Kidney (tissue), 14 donors: ENCODE measurements around the gene CPEB3. TPM values are rescaled to one million over a fixed set of nuclear protein-coding genes. Genes with fewer than 3 reads are reported as not detected.
A peak's percentile ranks its signal among the peaks of the same experiment; 100 is the strongest.

Source experiments
- DNase-seq, 5 donors: peaks; one replicate each; pipeline ENCODE4 v3.0.0-alpha.2; 2013 to 2020
- FAIRE-seq: peaks from 2 replicates; lab custom pipeline; 2012; peaks lifted over from hg19 to GRCh38; lab: Jason Lieb, UNC
- H3K27ac ChIP-seq, 2 donors: one replicate each; pipeline ENCODE4 v1.7.0; 2013; ENCODE audit warnings: low read depth in 2 of 2, low read length in 2 of 2, inconsistent platforms in 1 of 2
- H3K27me3 ChIP-seq: one replicate; pipeline ENCODE4 v1.7.1; 2013; ENCODE audit warnings: low read length, inconsistent platforms; ENCODE audit not compliant: control insufficient read depth, insufficient read depth
- H3K36me3 ChIP-seq, 3 donors: one replicate each; pipeline versions ENCODE4 v1.7.0 to v1.7.1; 2013; ENCODE audit warnings: low read length in 3 of 3, control low read depth in 1 of 3, inconsistent platforms in 1 of 3; ENCODE audit not compliant: insufficient read depth in 3 of 3, control insufficient read depth in 2 of 3
- H3K4me1 ChIP-seq, 3 donors: one replicate each; pipeline versions ENCODE4 v1.7.0 to v1.7.1; 2013; ENCODE audit warnings: low read length in 3 of 3, inconsistent platforms in 1 of 3, low read depth in 1 of 3; ENCODE audit not compliant: control insufficient read depth in 2 of 3, insufficient read depth in 2 of 3
- H3K4me3 ChIP-seq, 3 donors: one replicate each; pipeline versions ENCODE4 v1.7.0 to v1.8.1; 2013; ENCODE audit warnings: low read length in 3 of 3, control low read depth in 1 of 3, inconsistent platforms in 1 of 3
- H3K9ac ChIP-seq, 3 donors: one replicate each; pipeline versions ENCODE4 v1.7.0 to v1.7.1; 2013; ENCODE audit warnings: low read length in 3 of 3, control low read depth in 1 of 3, inconsistent platforms in 1 of 3
- H3K9me3 ChIP-seq, 3 donors: one replicate each; pipeline versions ENCODE4 v1.7.0 to v1.7.1; 2013; ENCODE audit warnings: low read length in 3 of 3, control low read depth in 1 of 3, inconsistent platforms in 1 of 3; ENCODE audit not compliant: control insufficient read depth in 2 of 3, insufficient read depth in 1 of 3
- intact Hi-C: fragments of 100-400 bp; cut with DNase I; formaldehyde crosslinking; loops from one replicate; pipeline ENCODE4 v1.11.1; 2022
- polyA plus RNA-seq: library from polyadenylated mRNA; stranded (reverse); fragments of 350-450 nt; fragmentation: Illumina TruSeq; extraction: RNeasy Lipid Tissue Mini Kit (QIAGEN cat#74804); gene quantifications from one replicate; pipeline ENCODE4 v1.2.3, GENCODE V29; 2014; ENCODE audit warnings: low read depth, low replicate concordance; ENCODE audit not compliant: insufficient read depth
- total RNA-seq: library from RNA; stranded (reverse); fragmentation: NEBNext Ultra II Directional; extraction: Animal tissue kit (Norgen Biotek cat#: 25700); gene quantifications from one replicate; pipeline ENCODE4 v1.2.1, GENCODE V29; 2021
- TF ChIP-seq, protein P1 (sequence below): IDR thresholded peaks from 3 replicates; pipeline ENCODE4 v1.5.1; 2012; ENCODE audit warnings: mild to moderate bottlenecking, moderate library complexity, borderline replicate concordance; ENCODE audit not compliant: insufficient read depth; ENCODE audit errors: extremely low read depth
- donor health status: control.
- donor health status: control.
- donor health status: control.
- donor health status: control.
- donor health status: control.
- donor health status: DM: yes; HTN: yes; CAD: no.
- donor health status: Normal renal cell carcinoma (clear cell type).

The CPEB3 gene
- total and polyA plus RNA-seq, 2 donors from 2014 or later = 2.3 to 7.4 TPM

DNA sequence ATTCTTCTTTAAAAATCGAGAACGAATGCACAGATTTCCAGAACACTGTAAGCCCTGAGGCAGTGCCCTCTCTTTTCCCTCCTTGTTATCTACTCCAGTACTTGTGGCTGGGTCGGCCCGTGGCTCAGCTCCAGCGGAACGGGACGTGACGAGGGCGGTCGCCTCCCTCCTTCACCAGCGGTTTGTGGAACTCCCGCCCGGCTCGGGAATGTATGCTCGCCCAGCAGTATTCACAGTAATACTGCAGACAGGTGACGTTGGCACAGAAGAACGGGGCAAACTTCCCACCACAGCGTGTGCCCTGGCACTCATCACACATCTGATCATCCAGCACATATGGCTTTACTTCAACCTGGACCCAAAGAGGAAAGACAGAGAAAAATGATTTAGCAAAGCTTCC lies 238.8 kb downstream of the CPEB3 start:
- intact Hi-C loops = no loop called here

GRCh38 chr10:92047215-92047614 lies 243.7 kb downstream of the CPEB3 start:
- Histone ChIP-seq H3K4me3 (no peak overlapping the region), H3K9ac (no peak overlapping the region)
- FAIRE-seq = no peak

More for the DNA sequence above, 238.8 kb downstream of the CPEB3 start:
- DNase-seq (no peak), FAIRE-seq (no peak)
- no peak overlapping the region for H3K4me3 ChIP-seq
- H3K4me1 ChIP-seq = peaks cover 0 to 3% (median 0%) of the 10 kb centered on the region in 3 donors
- H3K27ac ChIP-seq = no peak overlapping the region
- H3K27me3 ChIP-seq = no peaks in the 10 kb centered on the region
- H3K9me3 ChIP-seq = no peaks in the 10 kb centered on the region
- no peak overlapping the region for H3K9ac ChIP-seq
- TF ChIP-seq, protein P1, sequence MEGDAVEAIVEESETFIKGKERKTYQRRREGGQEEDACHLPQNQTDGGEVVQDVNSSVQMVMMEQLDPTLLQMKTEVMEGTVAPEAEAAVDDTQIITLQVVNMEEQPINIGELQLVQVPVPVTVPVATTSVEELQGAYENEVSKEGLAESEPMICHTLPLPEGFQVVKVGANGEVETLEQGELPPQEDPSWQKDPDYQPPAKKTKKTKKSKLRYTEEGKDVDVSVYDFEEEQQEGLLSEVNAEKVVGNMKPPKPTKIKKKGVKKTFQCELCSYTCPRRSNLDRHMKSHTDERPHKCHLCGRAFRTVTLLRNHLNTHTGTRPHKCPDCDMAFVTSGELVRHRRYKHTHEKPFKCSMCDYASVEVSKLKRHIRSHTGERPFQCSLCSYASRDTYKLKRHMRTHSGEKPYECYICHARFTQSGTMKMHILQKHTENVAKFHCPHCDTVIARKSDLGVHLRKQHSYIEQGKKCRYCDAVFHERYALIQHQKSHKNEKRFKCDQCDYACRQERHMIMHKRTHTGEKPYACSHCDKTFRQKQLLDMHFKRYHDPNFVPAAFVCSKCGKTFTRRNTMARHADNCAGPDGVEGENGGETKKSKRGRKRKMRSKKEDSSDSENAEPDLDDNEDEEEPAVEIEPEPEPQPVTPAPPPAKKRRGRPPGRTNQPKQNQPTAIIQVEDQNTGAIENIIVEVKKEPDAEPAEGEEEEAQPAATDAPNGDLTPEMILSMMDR = no peak
- H3K36me3 ChIP-seq = peaks cover 0 to 10% (median 3%) of the 10 kb centered on the region in 3 donors

DNA sequence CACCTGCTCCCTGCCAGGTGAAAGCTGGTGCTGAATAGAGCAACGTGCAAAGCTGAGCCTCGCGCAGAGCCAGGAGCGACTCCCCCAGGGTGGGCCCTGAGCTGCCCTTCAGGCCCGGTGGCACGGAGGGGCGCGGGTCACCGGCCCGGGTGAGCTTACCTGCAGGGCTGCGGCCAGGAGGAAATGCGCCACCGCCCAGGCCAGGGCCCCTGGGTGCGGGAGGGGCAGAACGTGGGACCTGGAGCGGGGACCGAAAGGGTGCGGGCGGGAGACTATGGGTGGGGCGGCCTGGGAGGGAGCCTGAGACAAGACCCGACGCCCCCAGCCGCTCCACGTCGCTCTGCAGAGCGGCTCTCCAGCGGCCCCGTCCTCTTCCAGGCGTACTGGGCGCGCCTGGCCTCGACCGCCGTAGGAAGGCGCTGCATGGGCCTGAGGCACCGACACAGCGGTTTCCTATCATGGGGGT lies 245.2 kb downstream of the CPEB3 start:
- no peak for FAIRE-seq
- Histone ChIP-seq H3K27me3 (no peaks in the 10 kb centered on the region), H3K9me3 (no peaks in the 10 kb centered on the region), H3K9ac (no peak overlapping the region), H3K4me1 (peaks cover 0 to 3% (median 0%) of the 10 kb centered on the region in 3 donors), H3K27ac (no peak overlapping the region), H3K4me3 (no peak overlapping the region), H3K36me3 (peaks cover 0 to 4% (median 0%) of the 10 kb centered on the region in 3 donors)
- TF ChIP-seq, protein P1 = no peak
- DNase-seq = peak in 4 of 5 donors; percentile 14 to 76 (median 18)
- intact Hi-C loops = no loop called here

More at GRCh38 chr10:92047215-92047614, 243.7 kb downstream of the CPEB3 start:
- Histone ChIP-seq H3K36me3 (peaks cover 0 to 5% (median 3%) of the 10 kb centered on the region in 3 donors), H3K4me1 (peaks cover 0 to 3% (median 0%) of the 10 kb centered on the region in 3 donors), H3K27me3 (no peaks in the 10 kb centered on the region), H3K9me3 (no peaks in the 10 kb centered on the region), H3K27ac (no peak overlapping the region)
- TF ChIP-seq, protein P1 = no peak
- intact Hi-C loops = no loop called here
- DNase-seq = no peak

DNA sequence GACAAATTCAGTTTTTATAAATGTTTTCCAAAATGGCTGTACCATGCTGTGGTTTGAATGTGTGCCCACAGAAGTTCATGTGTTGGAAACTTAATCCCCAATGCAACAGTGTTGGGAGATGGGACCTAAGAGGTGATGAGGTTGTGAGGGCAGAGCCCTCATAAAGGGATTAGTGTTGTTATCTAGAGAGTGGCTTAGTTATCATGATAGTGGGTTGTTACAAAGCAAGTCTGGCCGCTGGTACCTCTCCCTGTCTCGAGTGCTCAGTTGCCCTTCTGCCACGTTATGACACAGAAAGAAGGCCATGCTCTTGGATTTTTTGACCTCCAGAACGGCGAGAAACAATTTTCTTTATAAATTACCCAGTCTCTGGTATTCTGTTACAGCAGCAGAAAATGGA lies 248.3 kb downstream of the CPEB3 start:
- FAIRE-seq = no peak
- no peaks in the 10 kb centered on the region for H3K4me1 ChIP-seq
- no peak overlapping the region for H3K9ac ChIP-seq
- no peak for DNase-seq
- H3K4me3 ChIP-seq = no peak overlapping the region
- no peaks in the 10 kb centered on the region for H3K36me3 ChIP-seq
- H3K9me3 ChIP-seq = no peaks in the 10 kb centered on the region
- TF ChIP-seq, protein P1 = no peak
- no peak overlapping the region for H3K27ac ChIP-seq
- intact Hi-C loops = no loop called here
- H3K27me3 ChIP-seq = no peaks in the 10 kb centered on the region
